Trophoblast cell (in vitro differentiated cells and primary cell): ENCODE data around the gene MACROD2.

ENCODE experiments used
- DNase-seq, 2 donors: peaks; one replicate each; pipeline ENCODE4 v3.0.0-alpha.2; 2016
- H2AFZ ChIP-seq: 2 replicates; pipeline ENCODE4 v1.6.1; 2013; ENCODE audit warnings: low read length, moderate library complexity, mild to moderate bottlenecking; ENCODE audit not compliant: insufficient read depth, poor library complexity
- H2AK5ac ChIP-seq: 2 replicates; pipeline ENCODE4 v1.6.1; 2013; ENCODE audit warnings: mild to moderate bottlenecking, low read length
- H2BK120ac ChIP-seq: 2 replicates; pipeline ENCODE4 v1.6.1; 2013; ENCODE audit warnings: low read length, mild to moderate bottlenecking, moderate library complexity; ENCODE audit not compliant: insufficient read depth, poor library complexity
- H2BK12ac ChIP-seq: 2 replicates; pipeline ENCODE4 v1.6.1; 2013; ENCODE audit warnings: mild to moderate bottlenecking, low read length, moderate library complexity
- H2BK5ac ChIP-seq: 2 replicates; pipeline ENCODE4 v1.6.1; 2013; ENCODE audit warnings: low read length, low read depth, moderate library complexity, mild to moderate bottlenecking; ENCODE audit not compliant: poor library complexity
- H3K14ac ChIP-seq: 2 replicates; pipeline ENCODE4 v1.6.1; 2013; ENCODE audit warnings: mild to moderate bottlenecking, low read length
- H3K18ac ChIP-seq: 2 replicates; pipeline ENCODE4 v1.6.1; 2013; ENCODE audit warnings: mild to moderate bottlenecking, low read length
- H3K23ac ChIP-seq: 2 replicates; pipeline ENCODE4 v1.6.1; 2013; ENCODE audit warnings: low read length
- H3K27ac ChIP-seq: 2 replicates; pipeline ENCODE4 v1.5.1; 2013; ENCODE audit warnings: low read depth, mild to moderate bottlenecking, inconsistent platforms, low read length, moderate library complexity
- H3K27me3 ChIP-seq: 2 replicates; pipeline ENCODE4 v1.6.1; 2013; ENCODE audit warnings: inconsistent platforms, mild to moderate bottlenecking, low read length, moderate library complexity; ENCODE audit not compliant: insufficient read depth
- H3K36me3 ChIP-seq, 2 experiments: 1 replicate in 1 of 2; 2 replicates in 1 of 2; pipeline ENCODE4 v1.6.1; 2013; ENCODE audit warnings: low read length in 2 of 2, mild to moderate bottlenecking in 2 of 2, moderate library complexity in 1 of 2; ENCODE audit not compliant: insufficient read depth in 2 of 2, control insufficient read depth in 1 of 2
- H3K4ac ChIP-seq: 2 replicates; pipeline ENCODE4 v1.6.1; 2013; ENCODE audit warnings: low read depth, mild to moderate bottlenecking, low read length, moderate library complexity
- H3K4me1 ChIP-seq, 2 experiments: 1 replicate in 1 of 2; 2 replicates in 1 of 2; pipeline ENCODE4 v1.6.1; 2013; ENCODE audit warnings: low read length in 2 of 2, mild to moderate bottlenecking in 2 of 2, moderate library complexity in 1 of 2; ENCODE audit not compliant: insufficient read depth in 2 of 2, control insufficient read depth in 1 of 2
- H3K4me2 ChIP-seq: 2 replicates; pipeline ENCODE4 v1.6.1; 2013; ENCODE audit warnings: inconsistent platforms, mild to moderate bottlenecking, low read length, moderate library complexity
- H3K4me3 ChIP-seq: 2 replicates; pipeline ENCODE4 v1.5.1; 2013; ENCODE audit warnings: mild to moderate bottlenecking, low read depth, low read length, inconsistent platforms
- H3K79me1 ChIP-seq: one replicate; pipeline ENCODE4 v1.6.1; 2013; ENCODE audit warnings: low read length
- H3K79me2 ChIP-seq: 2 replicates; pipeline ENCODE4 v1.6.1; 2013; ENCODE audit warnings: low read length, mild to moderate bottlenecking; ENCODE audit not compliant: control insufficient read depth, insufficient read depth, poor library complexity
- H3K9ac ChIP-seq: 2 replicates; pipeline ENCODE4 v1.6.1; 2013; ENCODE audit warnings: mild to moderate bottlenecking, low read length
- H3K9me3 ChIP-seq: 2 replicates; pipeline ENCODE4 v1.6.1; 2013; ENCODE audit warnings: low read depth, mild to moderate bottlenecking, control low read depth, inconsistent platforms, low read length; ENCODE audit not compliant: insufficient read depth
- H4K12ac ChIP-seq: 2 replicates; pipeline ENCODE4 v1.6.1; 2013; ENCODE audit warnings: low read depth, mild to moderate bottlenecking, low read length, moderate library complexity
- H4K8ac ChIP-seq: 2 replicates; pipeline ENCODE4 v1.6.1; 2013; ENCODE audit warnings: low read depth, mild to moderate bottlenecking, low read length, moderate library complexity
- H4K91ac ChIP-seq: one replicate; pipeline ENCODE4 v1.6.1; 2013; ENCODE audit warnings: low read depth, mild to moderate bottlenecking, low read length, moderate library complexity
- WGBS: extraction: QIAGEN DNeasy Blood & Tissue Kit; methylation state at CpG from one replicate; pipeline ENCODE4 v1.1.7; 2013; ENCODE audit warnings: missing lambda C conversion rate; ENCODE audit not compliant: insufficient read length, insufficient coverage; ENCODE audit errors: extremely low coverage; 5-methylcytosine and 5-hydroxymethylcytosine counted together

MACROD2 gene

DNA sequence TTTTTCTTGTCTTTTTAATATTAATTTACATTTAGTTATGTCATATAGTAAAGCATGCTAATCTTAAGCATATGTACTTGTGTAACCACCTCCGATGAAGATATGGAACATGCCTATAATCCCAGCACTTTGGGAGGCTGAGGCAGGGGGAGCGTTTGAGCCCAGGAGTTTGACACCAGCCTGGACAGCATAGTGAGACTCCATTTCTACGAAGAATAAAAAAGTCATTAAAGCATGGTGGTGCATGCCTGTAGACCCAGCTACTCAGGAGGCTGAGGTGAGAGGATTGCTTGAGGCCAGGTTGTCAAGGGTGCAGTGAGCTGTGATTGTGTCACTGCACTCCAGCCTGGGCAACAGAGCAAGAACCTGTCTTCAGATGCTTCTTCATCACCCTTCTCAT, 970.9 kb downstream of the MACROD2 start:
- no peak overlapping the region for H4K91ac ChIP-seq
- H2AFZ ChIP-seq = no peak overlapping the region
- H3K79me1 ChIP-seq = no peaks in the 10 kb centered on the region
- H3K79me2 ChIP-seq = no peaks in the 10 kb centered on the region
- no peak overlapping the region for H3K4ac ChIP-seq
- H3K14ac ChIP-seq = no peak overlapping the region
- no peaks in the 10 kb centered on the region for H3K9me3 ChIP-seq
- H3K9ac ChIP-seq = no peak overlapping the region
- H4K8ac ChIP-seq = no peak overlapping the region
- H3K4me1 ChIP-seq = peaks cover 0 to 2% of the 10 kb centered on the region in 2 experiments
- DNase-seq = no peak
- no peak overlapping the region for H2AK5ac ChIP-seq
- H2BK5ac ChIP-seq = no peak overlapping the region
- H3K4me2 ChIP-seq = no peak overlapping the region
- no peak overlapping the region for H3K23ac ChIP-seq
- no peak overlapping the region for H3K18ac ChIP-seq
- no CpG with 5 or more reads among the region's 3 CpGs for WGBS
- no peaks in the 10 kb centered on the region for H3K36me3 ChIP-seq
- H2BK12ac ChIP-seq = no peak overlapping the region
- H3K27ac ChIP-seq = no peak overlapping the region
- H2BK120ac ChIP-seq = no peak overlapping the region
- no peaks in the 10 kb centered on the region for H3K27me3 ChIP-seq
- H4K12ac ChIP-seq = no peak overlapping the region
- H3K4me3 ChIP-seq = no peak overlapping the region

DNA sequence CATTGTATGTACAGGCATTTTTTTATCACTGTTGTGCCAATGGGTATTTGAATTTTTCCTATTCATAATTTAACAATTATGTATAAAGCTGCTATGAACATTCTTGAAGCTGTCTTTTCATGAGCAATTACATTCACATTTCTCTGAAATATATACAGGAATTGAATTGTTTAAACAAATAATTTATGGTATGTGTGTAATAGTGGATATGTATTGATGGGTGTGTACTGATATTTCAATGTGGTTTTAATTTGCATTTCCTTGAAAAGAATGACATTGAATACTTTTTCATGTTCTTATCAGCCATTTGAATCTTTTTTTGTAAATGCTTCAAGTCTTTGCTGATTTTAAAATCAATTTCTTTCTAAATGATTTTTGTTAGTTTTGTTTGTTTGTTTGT, 971.5 kb downstream of the MACROD2 start:
- H3K14ac ChIP-seq = no peak overlapping the region
- no peak overlapping the region for H2BK120ac ChIP-seq
- no peaks in the 10 kb centered on the region for H3K27me3 ChIP-seq
- no peak overlapping the region for H3K4me2 ChIP-seq
- DNase-seq = no peak
- no peak overlapping the region for H2AK5ac ChIP-seq
- H3K9me3 ChIP-seq = no peaks in the 10 kb centered on the region
- no peaks in the 10 kb centered on the region for H3K79me1 ChIP-seq
- no peak overlapping the region for H3K18ac ChIP-seq
- H3K4ac ChIP-seq = no peak overlapping the region
- H2AFZ ChIP-seq = no peak overlapping the region
- no peak overlapping the region for H3K4me3 ChIP-seq
- no peak overlapping the region for H4K12ac ChIP-seq
- peaks cover 0 to 2% of the 10 kb centered on the region in 2 experiments for H3K4me1 ChIP-seq
- no peak overlapping the region for H3K27ac ChIP-seq
- no peaks in the 10 kb centered on the region for H3K79me2 ChIP-seq
- no peak overlapping the region for H2BK12ac ChIP-seq
- H3K23ac ChIP-seq = no peak overlapping the region
- no peaks in the 10 kb centered on the region for H3K36me3 ChIP-seq
- no peak overlapping the region for H4K8ac ChIP-seq
- no peak overlapping the region for H3K9ac ChIP-seq
- H4K91ac ChIP-seq = no peak overlapping the region
- H2BK5ac ChIP-seq = no peak overlapping the region

DNA sequence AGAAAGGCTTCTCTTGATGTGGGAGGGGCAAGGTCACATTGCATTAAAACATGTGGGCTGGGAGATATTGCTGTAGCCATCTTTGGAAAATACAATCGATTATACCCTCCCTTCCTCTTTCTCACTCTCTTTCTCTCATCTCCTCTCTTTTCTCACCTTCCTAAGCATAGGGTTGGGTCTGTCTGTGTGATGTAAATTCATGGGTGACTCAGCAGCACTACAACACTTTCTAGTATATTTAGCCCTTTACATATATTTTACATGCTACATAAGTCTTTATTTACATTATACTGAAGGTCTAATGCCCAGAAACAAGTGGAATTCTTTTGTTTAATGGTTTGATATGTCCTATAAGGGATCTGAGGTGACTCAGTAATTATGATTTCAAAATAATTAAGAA, 976.9 kb downstream of the MACROD2 start:
- H3K4ac ChIP-seq = no peak overlapping the region
- H3K14ac ChIP-seq = no peak overlapping the region
- H3K4me1 ChIP-seq = no peaks in the 10 kb centered on the region
- no peak overlapping the region for H2BK5ac ChIP-seq
- H2BK12ac ChIP-seq = no peak overlapping the region
- no peak overlapping the region for H2BK120ac ChIP-seq
- no peak overlapping the region for H3K9ac ChIP-seq
- no peaks in the 10 kb centered on the region for H3K27me3 ChIP-seq
- H3K79me2 ChIP-seq = no peaks in the 10 kb centered on the region
- no peak overlapping the region for H4K8ac ChIP-seq
- H2AFZ ChIP-seq = no peak overlapping the region
- DNase-seq = no peak
- no peak overlapping the region for H3K4me2 ChIP-seq
- H3K18ac ChIP-seq = no peak overlapping the region
- no peak overlapping the region for H4K12ac ChIP-seq
- H4K91ac ChIP-seq = no peak overlapping the region
- H3K27ac ChIP-seq = no peak overlapping the region
- no peak overlapping the region for H2AK5ac ChIP-seq
- no peak overlapping the region for H3K4me3 ChIP-seq
- H3K36me3 ChIP-seq = no peaks in the 10 kb centered on the region
- no peak overlapping the region for H3K23ac ChIP-seq
- WGBS = 100% methylated on average over 1 of the region's 1 CpG
- H3K9me3 ChIP-seq = no peaks in the 10 kb centered on the region
- H3K79me1 ChIP-seq = no peaks in the 10 kb centered on the region

DNA sequence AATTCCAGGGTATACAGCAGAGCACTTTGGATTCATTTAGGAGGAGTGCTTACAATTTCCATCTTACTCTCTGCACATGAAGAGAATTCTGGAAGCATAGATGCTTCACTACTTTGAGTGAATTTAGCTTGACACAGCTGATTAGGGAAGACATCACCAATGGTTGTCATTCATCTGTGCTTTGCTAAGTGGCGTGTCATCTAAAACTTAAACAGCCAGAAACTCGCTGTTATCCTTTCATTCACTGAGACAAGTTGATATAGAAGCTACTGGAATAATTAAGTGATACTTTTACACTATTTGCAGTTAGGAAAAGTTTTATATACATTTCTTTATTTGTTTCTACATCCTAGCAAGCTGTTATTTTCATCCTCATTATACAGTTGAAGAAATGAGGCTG, 977.4 kb downstream of the MACROD2 start:
- no peak overlapping the region for H3K23ac ChIP-seq
- DNase-seq = no peak
- H3K36me3 ChIP-seq = no peaks in the 10 kb centered on the region
- no peak overlapping the region for H3K18ac ChIP-seq
- H2AK5ac ChIP-seq = no peak overlapping the region
- no peaks in the 10 kb centered on the region for H3K4me1 ChIP-seq
- no peak overlapping the region for H2BK120ac ChIP-seq
- no peaks in the 10 kb centered on the region for H3K9me3 ChIP-seq
- H4K91ac ChIP-seq = no peak overlapping the region
- H3K79me2 ChIP-seq = no peaks in the 10 kb centered on the region
- WGBS = no CpG with 5 or more reads among the region's 2 CpGs
- no peak overlapping the region for H2BK12ac ChIP-seq
- H3K14ac ChIP-seq = no peak overlapping the region
- H3K27me3 ChIP-seq = no peaks in the 10 kb centered on the region
- H2AFZ ChIP-seq = no peak overlapping the region
- no peak overlapping the region for H4K8ac ChIP-seq
- no peak overlapping the region for H2BK5ac ChIP-seq
- H3K4me2 ChIP-seq = no peak overlapping the region
- H3K4ac ChIP-seq = no peak overlapping the region
- H3K27ac ChIP-seq = no peak overlapping the region
- H3K9ac ChIP-seq = no peak overlapping the region
- H3K4me3 ChIP-seq = no peak overlapping the region
- H3K79me1 ChIP-seq = no peaks in the 10 kb centered on the region
- H4K12ac ChIP-seq = no peak overlapping the region
